GM23338 (cell line): ENCODE measurements around the gene P2RX4. TPM values are rescaled to one million over a fixed set of nuclear protein-coding genes. Genes with fewer than 3 reads are reported as not detected.
"Not testable (repeated sequence)": the region's sequence is repeated elsewhere in the genome, so short reads cannot be mapped to it uniquely, and the experiment has no call there.

Experiments used
- ATAC-seq: fragments of 200-7000 bp; cut with Tn5 transposase; 3 replicates; pipeline ENCODE4 v1.9.1; 2020
- DNase-seq: peaks from one replicate; pipeline ENCODE4 v3.0.0-alpha.2; 2015; ENCODE audit warnings: low spot score
- H2AFZ ChIP-seq: fragments of 200-600 bp; sonication (generic); 2 replicates; pipeline ENCODE4 v1.8.0; 2016; ENCODE audit warnings: antibody characterized with exemption, mild to moderate bottlenecking, moderate library complexity
- H3F3A ChIP-seq: fragments of 200-600 bp; sonication (generic); replicated peaks from 2 replicates; pipeline ENCODE4 v1.8.0; 2017; ENCODE audit warnings: antibody characterized with exemption, mixed run types, low read depth
- H3K27ac ChIP-seq: fragments of 200-600 bp; sonication (generic); 2 replicates; pipeline ENCODE4 v1.6.1; 2016; ENCODE audit warnings: low read depth
- H3K27me3 ChIP-seq: fragments of 200-600 bp; sonication (generic); 2 replicates; pipeline ENCODE4 v1.8.0; 2016; ENCODE audit warnings: mild to moderate bottlenecking, mixed run types, moderate library complexity; ENCODE audit not compliant: insufficient read depth
- H3K36me3 ChIP-seq: fragments of 200-600 bp; sonication (generic); 2 replicates; pipeline ENCODE4 v1.8.0; 2016; ENCODE audit warnings: mild to moderate bottlenecking; ENCODE audit not compliant: insufficient read depth
- H3K4me1 ChIP-seq: fragments of 200-600 bp; sonication (generic); 2 replicates; pipeline ENCODE4 v1.8.0; 2016; ENCODE audit warnings: mild to moderate bottlenecking, moderate library complexity; ENCODE audit not compliant: insufficient read depth
- H3K4me2 ChIP-seq: fragments of 200-600 bp; sonication (generic); 2 replicates; pipeline ENCODE4 v1.7.1; 2017; ENCODE audit warnings: mixed run types
- H3K4me3 ChIP-seq: fragments of 200-600 bp; sonication (generic); 2 replicates; pipeline ENCODE4 v1.6.1; 2016; ENCODE audit warnings: mixed run types
- H3K79me2 ChIP-seq: fragments of 200-600 bp; sonication (generic); replicated peaks from 2 replicates; pipeline ENCODE4 v1.8.0; 2017; ENCODE audit warnings: mild to moderate bottlenecking; ENCODE audit not compliant: insufficient read depth
- H3K9me2 ChIP-seq: fragments of 200-600 bp; sonication (generic); 2 replicates; pipeline ENCODE4 v1.8.0; 2017; ENCODE audit not compliant: insufficient read depth
- H4K20me1 ChIP-seq: fragments of 200-600 bp; sonication (generic); replicated peaks from 2 replicates; pipeline ENCODE4 v1.8.0; 2017; ENCODE audit warnings: mild to moderate bottlenecking; ENCODE audit not compliant: insufficient read depth
- H3K27ac Mint-ChIP-seq: 2 replicates; pipeline ENCODE4 v1.8.0; 2020; ENCODE audit warnings: inconsistent platforms, mild to moderate bottlenecking, moderate library complexity, mixed read lengths
- H3K27me3 Mint-ChIP-seq: 3 replicates; pipeline ENCODE4 v1.8.0; 2022; ENCODE audit warnings: low read depth, mild to moderate bottlenecking, moderate library complexity, mixed read lengths, inconsistent platforms; ENCODE audit not compliant: insufficient read depth, poor library complexity
- H3K36me3 Mint-ChIP-seq: 3 replicates; pipeline ENCODE4 v1.8.0; 2021; ENCODE audit warnings: low read depth, mild to moderate bottlenecking, inconsistent platforms, moderate library complexity, mixed read lengths
- H3K4me1 Mint-ChIP-seq: 3 replicates; pipeline ENCODE4 v1.8.0; 2020; ENCODE audit warnings: mild to moderate bottlenecking, inconsistent platforms, mixed read lengths
- H3K4me3 Mint-ChIP-seq: 3 replicates; pipeline ENCODE4 v1.8.0; 2021; ENCODE audit warnings: moderate library complexity, mild to moderate bottlenecking, inconsistent platforms, mixed read lengths
- H3K9me3 Mint-ChIP-seq: 3 replicates; pipeline ENCODE4 v1.8.0; 2020; ENCODE audit warnings: moderate library complexity, mild to moderate bottlenecking, inconsistent platforms, mixed read lengths
- CTCF ChIP-seq, 2 experiments: fragments of 200-600 bp in 1 of 2; sonication (generic) in 1 of 2; conservative IDR thresholded peaks; 2 replicates each; pipeline versions ENCODE4 v1.5.1 to v1.6.1; 2016 to 2017; ENCODE audit warnings: antibody characterized with exemption in 2 of 2, low read depth in 2 of 2, mild to moderate bottlenecking in 2 of 2, moderate library complexity in 1 of 2
- ETS1 ChIP-seq: IDR thresholded peaks from 2 replicates; pipeline ENCODE4 v1.6.1; 2016; ENCODE audit warnings: antibody characterized with exemption
- NANOG ChIP-seq: IDR thresholded peaks from 2 replicates; pipeline ENCODE4 v1.6.1; 2016; ENCODE audit warnings: antibody characterized with exemption, borderline replicate concordance
- REST ChIP-seq: IDR thresholded peaks from one replicate; pipeline ENCODE4 v1.6.1; 2018; ENCODE audit warnings: antibody characterized with exemption; ENCODE audit not compliant: unreplicated experiment
- STAT1 ChIP-seq: IDR thresholded peaks from one replicate; pipeline ENCODE4 v1.6.1; 2016; ENCODE audit warnings: antibody characterized with exemption; ENCODE audit not compliant: unreplicated experiment
- ZNF331 ChIP-seq: fragments of 250-450 bp; sonication (Bioruptor Pico); IDR thresholded peaks from 2 replicates; pipeline ENCODE4 v1.5.0; 2020; ENCODE audit warnings: low read depth, mild to moderate bottlenecking, moderate library complexity
- polyA plus RNA-seq: library from polyadenylated mRNA; unstranded; fragments of >200 nt; fragmentation: Nextera tagmentation; extraction: Ambion mirVana; gene quantifications from 2 replicates; pipeline ENCODE4 v1.2.1, GENCODE V29; 2016
- total RNA-seq: library from RNA; depleted of rRNA; stranded (reverse); fragments of >200 nt; shearing (Covaris generic); gene quantifications from 2 replicates; pipeline ENCODE4 v1.2.3, GENCODE V29; 2014

Gene P2RX4
- total and polyA plus RNA-seq, 2 experiments from 2014 or later, result 5.6 to 18.9 TPM

- Mint-ChIP-seq H3K27ac (peak overlapping the region; percentile 56; the same call in 1 of the 2 replicates), H3K4me3 (peak overlapping the region; percentile 55)
- H3F3A ChIP-seq, result not testable (repeated sequence)
Measured at GRCh38 chr12:121280531-121280930, 70.6 kb downstream of the P2RX4 start.

GRCh38 chr12:121281116-121281515 is 71.2 kb downstream of the P2RX4 start:
- Mint-ChIP-seq H3K4me1 (peaks cover 34% of the 10 kb centered on the region), H3K4me3 (peak overlapping the region; percentile 55), H3K36me3 (peaks cover 20% of the 10 kb centered on the region; the same call in 2 of the 3 replicates), H3K27ac (peak overlapping the region; percentile 56)
- not testable (repeated sequence) for H3K36me3 ChIP-seq, H3K9me3 Mint-ChIP-seq, H3K27me3 Mint-ChIP-seq, H3F3A ChIP-seq, H3K9me2 ChIP-seq, H3K4me3 ChIP-seq, H2AFZ ChIP-seq, H3K79me2 ChIP-seq, H4K20me1 ChIP-seq, DNase-seq, H3K27me3 ChIP-seq
- Histone ChIP-seq H3K4me1 (peaks cover 16% of the 10 kb centered on the region; the same call in 1 of the 2 replicates), H3K4me2 (peak overlapping the region; percentile 62; the same call in 1 of the 2 replicates), H3K27ac (peak overlapping the region; percentile 45; the same call in 1 of the 2 replicates)
- peak; percentile 19; the same call in 2 of the 3 replicates for ATAC-seq

More at GRCh38 chr12:121280531-121280930, 70.6 kb downstream of the P2RX4 start:
- H3K27me3 ChIP-seq, H3K9me3 Mint-ChIP-seq, DNase-seq, H3K27me3 Mint-ChIP-seq, H3K4me3 ChIP-seq, H4K20me1 ChIP-seq, H2AFZ ChIP-seq, H3K79me2 ChIP-seq, H3K9me2 ChIP-seq, H3K36me3 ChIP-seq: not testable (repeated sequence)
- peaks cover 24% of the 10 kb centered on the region; the same call in 2 of the 3 replicates for H3K36me3 Mint-ChIP-seq
- peaks cover 34% of the 10 kb centered on the region for H3K4me1 Mint-ChIP-seq
- H3K4me1 ChIP-seq, result peaks cover 16% of the 10 kb centered on the region; the same call in 1 of the 2 replicates
- H3K27ac ChIP-seq, result peak overlapping the region; percentile 59
- ATAC-seq, result peak; percentile 29
- 0 out of 2 replicates have a peak overlapping the region, but pooled peaks have one; percentile 25 for H3K4me2 ChIP-seq

- H4K20me1 ChIP-seq, result no peaks in the 10 kb centered on the region; the same call in 1 of the 2 replicates
- no peak for TF ChIP-seq REST
- TF ChIP-seq NANOG, result no peak
- no peak for TF ChIP-seq ZNF331 (CRISPR knock-in tag)
- no peak for TF ChIP-seq CTCF (conservative IDR thresholded peaks at IDR 0.05; ENCODE audit: low read depth in 2 of 2)
- no peak for TF ChIP-seq STAT1
- TF ChIP-seq ETS1, result no peak
Measured at GRCh38 chr12:121282072-121282742, 72.3 kb downstream of the P2RX4 start.

More at GRCh38 chr12:121282072-121282742, 72.3 kb downstream of the P2RX4 start:
- Histone ChIP-seq H3K36me3 (no peaks in the 10 kb centered on the region), H3K9me2 (no peaks in the 10 kb centered on the region), H3F3A (peaks cover 6% of the 10 kb centered on the region; the same call in 1 of the 2 replicates), H3K4me3 (no peak overlapping the region), H3K79me2 (0 out of 2 replicates have a peak, but pooled peaks cover 7% of the 10 kb centered on the region), H3K4me1 (peaks cover 16% of the 10 kb centered on the region; the same call in 1 of the 2 replicates), H3K27me3 (no peaks in the 10 kb centered on the region), H2AFZ (no peak overlapping the region), H3K27ac (no peak overlapping the region), H3K4me2 (no peak overlapping the region)
- H3K9me3 Mint-ChIP-seq, result no peaks in the 10 kb centered on the region
- H3K27me3 Mint-ChIP-seq, result peaks cover 9% of the 10 kb centered on the region
- H3K4me1 Mint-ChIP-seq, result peaks cover 34% of the 10 kb centered on the region
- no peak overlapping the region for H3K4me3 Mint-ChIP-seq
- DNase-seq (no peak), ATAC-seq (no peak)
- peaks cover 17% of the 10 kb centered on the region; the same call in 2 of the 3 replicates for H3K36me3 Mint-ChIP-seq
- H3K27ac Mint-ChIP-seq, result no peak overlapping the region
